Measurements from ENCODE around the gene NME3.
A peak's percentile ranks its signal among the peaks of the same experiment; 100 is the strongest.

Gene NME3

GRCh38 chr16:1780677-1781072 is 9.3 kb upstream of the NME3 start:
- no peak for DNase-seq (ENCODE audit: low read depth)

GRCh38 chr16:1779741-1780676 is 8.7 kb upstream of the NME3 start:
- no peak for DNase-seq (ENCODE audit: low read depth)

- DNase-seq (ENCODE audit: low read depth), result no peak
Measured at GRCh38 chr16:1779234-1779701, 7.9 kb upstream of the NME3 start.

GRCh38 chr16:1778200-1779179 is 7.1 kb upstream of the NME3 start:
- DNase-seq (ENCODE audit: low read depth), result no peak

- DNase-seq (ENCODE audit: low read depth), result no peak
Measured at GRCh38 chr16:1777375-1778199, 6.2 kb upstream of the NME3 start.

GRCh38 chr16:1776991-1777374 is 5.6 kb upstream of the NME3 start:
- DNase-seq (ENCODE audit: low read depth), result no peak

GRCh38 chr16:1776672-1776955 is 5.3 kb upstream of the NME3 start:
- no peak for DNase-seq (ENCODE audit: low read depth)

GRCh38 chr16:1775846-1776671 is 4.7 kb upstream of the NME3 start:
- no peak for DNase-seq (ENCODE audit: low read depth)

DNA sequence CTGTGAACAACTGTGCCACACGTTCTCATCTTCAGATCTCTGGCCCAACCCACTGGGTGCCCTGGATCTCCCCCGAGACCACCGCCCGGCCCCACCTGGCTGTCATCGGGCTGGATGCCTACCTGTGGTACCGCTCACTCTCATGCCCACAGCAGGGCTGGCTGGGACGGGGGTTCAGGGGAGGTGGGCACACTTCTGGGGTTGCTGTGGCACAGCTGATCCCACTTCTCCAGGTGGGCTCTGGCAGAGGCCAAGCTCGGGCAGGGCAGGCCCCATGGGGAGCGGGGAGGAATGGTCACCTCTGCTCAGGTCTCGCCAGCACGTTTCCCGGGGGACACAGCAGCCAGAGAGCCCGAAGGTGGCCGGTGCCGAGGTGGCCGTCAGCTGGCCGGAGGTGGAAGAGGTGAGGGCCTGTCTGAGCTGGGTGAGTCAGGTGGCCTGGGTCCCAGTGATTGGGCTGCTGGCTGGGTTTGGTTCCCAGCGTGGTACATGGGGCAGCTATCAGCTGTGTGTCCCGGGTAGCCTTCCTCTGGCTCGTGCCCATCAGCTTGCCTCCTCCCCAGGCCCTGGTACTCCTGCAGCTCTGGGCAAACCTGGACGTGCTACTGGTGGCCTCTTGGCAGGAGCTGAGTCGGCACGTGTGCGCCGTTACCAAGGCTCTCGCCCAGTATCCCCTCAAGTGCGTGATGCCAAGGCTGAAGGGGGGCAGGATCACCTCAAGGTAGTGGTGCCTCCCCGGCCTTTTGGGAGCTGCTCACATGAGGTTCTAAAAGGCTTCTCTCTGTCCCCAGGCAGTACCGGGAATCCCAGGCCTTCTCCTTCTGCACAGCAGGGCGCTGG is 3.9 kb upstream of the NME3 start:
- DNase-seq (ENCODE audit: low read depth), result no peak

DNA sequence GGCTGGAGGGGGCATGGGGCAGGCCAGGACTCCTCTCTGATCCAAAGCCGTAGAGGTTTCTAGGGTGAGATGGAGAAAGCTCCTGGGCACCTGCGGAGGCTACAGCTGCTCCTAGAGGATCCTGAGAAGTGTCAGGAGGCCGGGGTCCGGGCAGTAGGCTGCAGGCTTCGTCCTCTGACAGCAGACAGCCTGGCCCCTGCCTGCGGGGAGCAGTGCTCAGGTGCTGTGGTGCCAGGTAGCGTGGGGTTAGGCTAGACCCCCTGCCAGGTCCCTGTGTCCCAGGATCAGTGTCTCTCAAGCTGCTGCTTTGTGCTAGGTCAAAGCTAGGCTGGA is 3.1 kb upstream of the NME3 start:
- DNase-seq (ENCODE audit: low read depth), result no peak

DNA sequence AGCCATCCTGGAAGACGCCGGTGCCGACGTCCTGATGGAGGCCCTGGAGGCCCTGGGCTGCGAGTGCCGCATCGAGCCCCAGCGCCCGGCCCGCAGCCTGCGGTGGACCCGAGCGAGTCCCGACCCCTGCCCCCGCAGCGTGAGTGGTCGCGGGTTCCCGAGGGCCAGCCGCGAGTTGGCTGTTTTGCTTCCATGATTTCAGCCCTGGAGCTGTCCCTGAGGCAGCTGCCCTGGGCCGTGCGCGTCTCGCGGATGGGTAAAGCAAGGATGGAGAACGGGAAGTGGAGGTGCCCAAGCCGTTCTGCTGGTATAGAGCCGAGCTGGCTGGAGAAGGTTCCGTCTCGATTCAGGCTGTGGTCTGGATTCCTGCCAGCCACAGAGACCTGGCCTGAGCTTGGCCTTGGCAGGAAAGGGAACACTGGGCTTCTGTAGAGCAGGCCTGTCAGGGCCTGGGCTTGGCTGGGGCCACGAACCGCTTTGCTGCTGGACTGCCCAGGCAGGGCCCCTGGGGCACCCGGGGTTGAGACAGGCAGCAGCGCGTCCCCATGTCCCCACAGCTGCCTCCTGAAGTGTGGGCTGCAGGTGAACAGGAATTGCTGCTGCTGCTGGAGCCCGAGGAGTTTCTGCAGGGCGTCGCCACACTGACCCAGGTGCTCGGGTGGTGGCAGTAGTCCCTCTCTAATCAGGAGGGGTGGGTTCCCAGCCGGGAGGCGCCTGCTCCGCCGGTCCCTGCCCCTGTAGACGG is 2.5 kb upstream of the NME3 start:
- DNase-seq (ENCODE audit: low read depth), result peak; percentile 39

GRCh38 chr16:1772908-1773702 is 1.8 kb upstream of the NME3 start, which contains the start of gene MRPS34:
TSS of gene MRPS34 (minus strand) at chr16:1773134. CDS start at chr16:1773119, 15 bp downstream.
- peak; percentile 80 for DNase-seq (ENCODE audit: low read depth)

- DNase-seq (ENCODE audit: low read depth), result no peak
Measured at GRCh38 chr16:1772362-1772907, 1.1 kb upstream of the NME3 start, which contains the start of gene EME2. TSS of gene EME2 (plus strand) at chr16:1772810. CDS start at chr16:1773228, 418 bp downstream.

DNA sequence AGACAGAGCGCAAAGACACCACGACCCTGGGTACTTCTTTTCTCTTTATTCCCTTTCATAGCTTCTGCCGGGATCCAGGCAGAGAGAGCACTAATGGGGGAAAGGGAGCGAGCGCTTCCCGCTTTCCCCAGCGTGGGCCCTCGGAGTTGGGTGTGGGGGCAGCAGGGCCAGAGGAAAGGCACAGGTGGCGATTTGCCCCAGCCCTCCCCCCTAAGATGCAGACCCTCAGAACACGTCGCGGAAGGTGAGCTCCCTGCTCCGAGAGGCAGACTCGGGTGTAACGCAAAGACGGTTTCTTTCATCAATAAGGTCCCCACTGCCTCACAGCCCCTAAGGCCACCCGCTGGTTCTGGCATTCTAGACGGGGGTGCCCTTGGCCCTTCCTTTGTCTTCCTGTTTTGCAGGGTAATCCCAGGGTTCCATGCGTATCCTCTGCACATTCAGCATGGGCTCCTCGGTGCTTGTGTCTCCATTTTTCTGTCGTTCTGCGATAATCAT is 570 bp upstream of the NME3 start:
- DNase-seq (ENCODE audit: low read depth), result no peak

DNA sequence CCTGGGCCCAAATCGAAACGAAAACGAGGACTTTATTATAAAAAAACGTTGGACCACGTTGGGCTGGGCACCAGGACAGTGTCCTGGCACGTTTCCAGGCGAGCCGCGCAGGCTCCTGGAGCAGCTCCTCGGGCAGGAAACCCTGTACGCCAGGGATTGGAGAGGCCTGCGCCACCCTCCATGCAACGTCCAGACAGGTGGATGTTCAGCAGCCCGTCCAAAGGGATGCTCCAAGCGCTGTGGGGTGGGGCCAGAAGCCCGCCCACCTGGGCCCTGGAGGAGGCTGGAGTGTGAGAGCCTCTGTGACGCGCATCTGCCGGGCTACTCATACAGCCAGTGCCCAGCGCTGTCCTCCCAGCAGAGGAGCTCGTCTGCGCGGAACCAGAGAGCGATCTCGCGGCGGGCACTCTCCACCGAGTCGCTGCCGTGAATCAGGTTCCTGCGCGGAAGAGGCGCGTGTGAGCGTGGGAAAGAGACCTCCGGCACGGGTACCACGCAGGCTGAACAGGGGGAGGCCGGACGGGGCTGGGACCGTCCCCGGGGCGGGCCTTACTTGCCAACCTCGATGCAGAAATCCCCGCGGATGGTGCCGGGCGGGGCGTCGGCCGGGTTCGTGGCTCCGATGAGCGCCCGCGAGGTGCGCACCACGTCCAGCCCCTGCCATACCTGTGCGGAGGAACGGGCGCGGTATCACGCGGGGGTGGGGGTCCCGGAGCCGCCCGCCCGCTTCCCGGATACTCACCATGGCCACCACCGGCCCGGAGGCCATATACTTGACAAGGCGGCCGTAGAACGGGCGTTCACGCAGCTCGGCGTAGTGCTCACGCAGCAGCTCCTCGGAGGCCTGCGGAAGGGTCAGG is 785 bp downstream of the NME3 start:
- DNase-seq (ENCODE audit: low read depth), result peak; percentile 54

DNA sequence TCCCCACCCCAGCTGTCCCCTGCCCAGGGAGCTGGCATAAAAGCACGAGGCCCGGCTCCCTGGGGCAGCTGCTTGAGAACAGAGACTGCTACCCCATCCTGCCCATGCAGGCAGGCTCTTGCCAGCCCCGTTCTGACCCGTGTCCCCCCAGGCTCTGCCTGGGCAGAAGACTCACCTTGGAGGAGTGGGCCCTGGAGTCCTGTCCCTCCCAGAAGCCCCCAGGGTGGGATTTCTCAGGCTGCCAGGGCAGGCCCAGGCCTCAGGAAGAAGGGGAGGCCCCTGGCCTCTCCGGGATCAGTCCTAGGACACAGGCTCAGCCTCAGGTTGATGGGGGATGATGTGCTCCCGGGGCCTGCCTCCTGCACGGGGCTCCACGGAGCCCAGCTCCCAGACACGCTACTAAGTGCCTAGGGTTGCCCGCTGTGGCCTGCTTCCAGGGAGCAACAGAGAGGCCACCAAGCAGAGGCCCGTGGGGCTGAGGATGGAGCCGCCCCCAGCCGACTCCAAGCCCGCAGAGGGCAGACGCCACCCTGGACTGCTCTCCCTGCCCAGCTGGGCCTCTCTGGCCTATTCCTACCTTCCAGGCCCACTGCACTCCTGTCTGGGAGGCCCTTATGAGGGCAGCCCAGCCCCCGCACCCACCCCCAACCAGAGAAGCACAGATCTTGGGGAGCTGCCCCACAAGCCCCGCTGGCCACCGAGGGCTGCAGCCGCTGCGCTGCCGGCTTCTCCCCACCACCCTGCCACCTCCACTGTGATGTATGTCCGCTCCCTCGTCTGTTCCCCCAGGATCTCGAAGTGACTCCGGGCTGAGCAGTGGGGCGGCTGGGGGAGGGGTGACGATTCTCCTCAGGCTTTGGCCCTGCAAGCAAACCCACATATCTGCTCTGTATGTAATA is 1.7 kb downstream of the NME3 start:
- DNase-seq (ENCODE audit: low read depth), result no peak

All from fibroblast of gingiva (primary cell).